Measurements from ENCODE around the gene SYDE2. TPM values are rescaled to one million over a fixed set of nuclear protein-coding genes. Genes with fewer than 3 reads are reported as not detected.
A peak's percentile ranks its signal among the peaks of the same experiment; 100 is the strongest.

The SYDE2 gene
- total RNA-seq, 1 donor from 2014 or later = 21.4 TPM

GRCh38 chr1:85116856-85117255 lies 84.0 kb downstream of the SYDE2 start:
- DNase-seq = no peak
- no peak for TF ChIP-seq CTCF (IDR thresholded peaks at IDR 0.05; ENCODE audit: borderline replicate concordance)
- no peaks in the 10 kb centered on the region for H3K36me3 ChIP-seq
- no peak overlapping the region for H3K27ac ChIP-seq (replicated peaks)
- no peaks in the 10 kb centered on the region for H3K4me1 ChIP-seq
- H3K27me3 ChIP-seq (ENCODE audit: low read depth) = no peaks in the 10 kb centered on the region
- intact Hi-C loops (cut with micrococcal nuclease) = no loop called here
- no peak overlapping the region for H3K4me3 ChIP-seq
- no peaks in the 10 kb centered on the region for H3K9me3 ChIP-seq (replicated peaks)

GRCh38 chr1:85115933-85116332 lies 84.9 kb downstream of the SYDE2 start:
- no peak for DNase-seq
- Histone ChIP-seq H3K36me3 (no peaks in the 10 kb centered on the region), H3K27ac (replicated peaks) (no peak overlapping the region), H3K27me3 (ENCODE audit: low read depth) (no peaks in the 10 kb centered on the region), H3K9me3 (replicated peaks) (no peaks in the 10 kb centered on the region), H3K4me3 (no peak overlapping the region), H3K4me1 (no peaks in the 10 kb centered on the region)
- intact Hi-C loops (cut with micrococcal nuclease) = no loop called here
- TF ChIP-seq CTCF (IDR thresholded peaks at IDR 0.05; ENCODE audit: borderline replicate concordance) = no peak

- Histone ChIP-seq H3K27ac (replicated peaks) (no peak overlapping the region), H3K36me3 (no peaks in the 10 kb centered on the region), H3K4me3 (no peak overlapping the region), H3K27me3 (ENCODE audit: low read depth) (no peaks in the 10 kb centered on the region), H3K9me3 (replicated peaks) (no peaks in the 10 kb centered on the region), H3K4me1 (no peaks in the 10 kb centered on the region)
- TF ChIP-seq CTCF (IDR thresholded peaks at IDR 0.05; ENCODE audit: borderline replicate concordance) = no peak
- DNase-seq = no peak
- intact Hi-C loops (cut with micrococcal nuclease) = no loop called here
Measured at GRCh38 chr1:85111695-85112094, 89.1 kb downstream of the SYDE2 start.

- no peaks in the 10 kb centered on the region for H3K36me3 ChIP-seq
- no peak overlapping the region for H3K4me3 ChIP-seq
- peak; percentile 83 for TF ChIP-seq CTCF (IDR thresholded peaks at IDR 0.05; ENCODE audit: borderline replicate concordance)
- no peaks in the 10 kb centered on the region for H3K9me3 ChIP-seq (replicated peaks)
- DNase-seq = peak; percentile 26
- H3K4me1 ChIP-seq = no peaks in the 10 kb centered on the region
- no peaks in the 10 kb centered on the region for H3K27me3 ChIP-seq (ENCODE audit: low read depth)
- intact Hi-C loops (cut with micrococcal nuclease) = loop anchor here (5.0 kb wide), 1 partner anchor 143 kb away; no protein-coding TSS in a partner anchor
- no peak overlapping the region for H3K27ac ChIP-seq (replicated peaks)
Measured at GRCh38 chr1:85109475-85109874, 91.3 kb downstream of the SYDE2 start.

Small RNAs within 50 kb of the gene (microRNA-seq; reads per million reads assigned to microRNA genes)
- gene MIR4423 = 6.9 reads per million, percentile 20 among the genes with 10 or more reads in this experiment

Other genes with a start within 250 kb of the SYDE2 start
- gene MCOLN2, start 203.9 kb downstream of the SYDE2 start, total RNA-seq = 0.19 TPM
- 0.44 TPM for gene MCOLN3, start 152.5 kb downstream of the SYDE2 start, total RNA-seq
- 18.5 TPM for gene C1orf52, start 58.6 kb upstream of the SYDE2 start, total RNA-seq
- gene BCL10, start 75.6 kb upstream of the SYDE2 start, total RNA-seq = 7.8 TPM